Breast epithelium (tissue), 4 donors: ENCODE results near the gene SNX21. TPM values are rescaled to one million over a fixed set of nuclear protein-coding genes. Genes with fewer than 3 reads are reported as not detected.
A peak's percentile ranks its signal among the peaks of the same experiment; 100 is the strongest.
"Not testable (repeated sequence)": the region's sequence is repeated elsewhere in the genome, so short reads cannot be mapped to it uniquely, and the experiment has no call there.

Experiments
- DNase-seq, 2 donors: peaks; one replicate each; pipeline ENCODE4 v3.0.0-alpha.2; 2019; ENCODE audit warnings: low spot score in 2 of 2
- H3K27ac ChIP-seq, 2 donors: fragments of 200-600 bp; sonication (generic) in 1 of 2; one replicate each; pipeline ENCODE4 v1.5.1; 2016 to 2019; ENCODE audit warnings: mild to moderate bottlenecking in 1 of 2
- H3K27me3 ChIP-seq, 2 donors: fragments of 200-600 bp; sonication (generic) in 1 of 2; one replicate each; pipeline versions ENCODE4 v1.5.1 to v1.6.0; 2017 to 2019; ENCODE audit warnings: control low read depth in 1 of 2, mild to moderate bottlenecking in 1 of 2
- H3K36me3 ChIP-seq: fragments of 200-600 bp; one replicate; pipeline ENCODE4 v1.5.1; 2019
- H3K4me1 ChIP-seq, 2 donors: fragments of 200-600 bp; sonication (generic); one replicate each; pipeline ENCODE4 v1.5.1; 2016 to 2019; ENCODE audit warnings: control low read depth in 1 of 2
- H3K4me3 ChIP-seq, 3 donors: fragments of 200-600 bp; sonication (generic); 1 replicate in 2 of 3; 2 replicates in 1 of 3; pipeline ENCODE4 v1.5.1; 2016 to 2019; ENCODE audit warnings: mild to moderate bottlenecking in 3 of 3, moderate library complexity in 2 of 3
- H3K9me3 ChIP-seq, 2 donors: fragments of 200-600 bp; sonication (generic) in 1 of 2; one replicate each; pipeline ENCODE4 v1.5.1; 2016 to 2019; ENCODE audit warnings: control low read depth in 1 of 2
- CTCF ChIP-seq, 3 donors: fragments of 450-650 bp; IDR thresholded peaks; one replicate each; pipeline ENCODE4 v1.5.1; 2016 to 2017; ENCODE audit warnings: antibody characterized with exemption in 3 of 3, mild to moderate bottlenecking in 3 of 3, moderate library complexity in 3 of 3
- POLR2A ChIP-seq: fragments of 450-650 bp; IDR thresholded peaks from one replicate; pipeline ENCODE4 v1.6.1; 2016; ENCODE audit warnings: antibody characterized with exemption, mild to moderate bottlenecking, moderate library complexity
- POLR2AphosphoS5 ChIP-seq, 3 donors: sonication (generic); formaldehyde crosslinking; IDR thresholded peaks; one replicate each; pipeline ENCODE4 v1.6.1; 2017; ENCODE audit warnings: antibody characterized with exemption in 3 of 3
- intact Hi-C: fragments of 100-400 bp; cut with DNase I; formaldehyde crosslinking; loops from one replicate; pipeline ENCODE4 v1.15.1; 2023; ENCODE audit warnings: low total_unique reads
- total RNA-seq, 3 donors: library from RNA; depleted of rRNA; stranded (reverse); fragments of >200 nt; gene quantifications; one replicate each; pipeline ENCODE4 v1.1.0, GENCODE V29; 2016

The SNX21 gene
- total RNA-seq, 3 donors from 2014 or later, result 55.0 to 138 (median 66.9) TPM

GRCh38 chr20:45866454-45866853, 32.9 kb downstream of the SNX21 start:
- H3K4me1 ChIP-seq, result no peaks in the 10 kb centered on the region
- no peak overlapping the region for H3K27ac ChIP-seq
- no peak overlapping the region for H3K4me3 ChIP-seq
- H3K27me3 ChIP-seq, result no peaks in the 10 kb centered on the region
- intact Hi-C loops, result no loop called here
- H3K36me3 ChIP-seq, result no peaks in the 10 kb centered on the region
- no peak for DNase-seq
- TF ChIP-seq CTCF (IDR thresholded peaks at IDR 0.05) (no peak), POLR2AphosphoS5 (IDR thresholded peaks at IDR 0.05) (no peak), POLR2A (no peak)
- no peaks in the 10 kb centered on the region for H3K9me3 ChIP-seq

- Histone ChIP-seq H3K27me3 (no peaks in the 10 kb centered on the region), H3K4me1 (no peaks in the 10 kb centered on the region), H3K9me3 (no peaks in the 10 kb centered on the region), H3K4me3 (no peak overlapping the region), H3K36me3 (no peaks in the 10 kb centered on the region), H3K27ac (no peak overlapping the region)
- DNase-seq, result no peak
- TF ChIP-seq CTCF (IDR thresholded peaks at IDR 0.05) (no peak), POLR2A (no peak), POLR2AphosphoS5 (IDR thresholded peaks at IDR 0.05) (no peak)
- intact Hi-C loops, result no loop called here
These were observed 33.7 kb downstream of the SNX21 start for GRCh38 chr20:45867136-45867818.

DNA sequence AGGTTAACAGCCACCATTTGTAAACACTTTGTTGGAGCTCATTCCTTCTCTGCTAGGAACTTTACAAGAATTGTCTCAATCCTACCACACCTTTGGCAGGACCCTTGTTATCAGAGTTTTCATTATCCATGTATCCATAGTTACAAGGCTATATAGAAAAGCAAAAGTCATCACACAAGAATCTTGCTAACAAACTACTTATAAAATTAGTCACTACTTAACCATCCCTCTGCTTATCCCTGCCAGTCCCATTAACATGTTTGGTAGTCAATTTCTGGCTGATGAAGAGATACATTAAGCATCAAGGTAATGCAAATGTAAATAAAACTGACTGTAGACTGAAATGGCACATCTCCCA, 34.2 kb downstream of the SNX21 start:
- no peak for DNase-seq
- intact Hi-C loops, result no loop called here
- Histone ChIP-seq H3K27ac (no peak overlapping the region), H3K9me3 (no peaks in the 10 kb centered on the region), H3K4me3 (no peak overlapping the region), H3K27me3 (no peaks in the 10 kb centered on the region), H3K4me1 (no peaks in the 10 kb centered on the region), H3K36me3 (no peaks in the 10 kb centered on the region)
- no peak for TF ChIP-seq POLR2A
- TF ChIP-seq POLR2AphosphoS5 (IDR thresholded peaks at IDR 0.05), result no peak
- TF ChIP-seq CTCF (IDR thresholded peaks at IDR 0.05), result no peak

- DNase-seq, result peak in 1 of 2 donors; percentile 46
- intact Hi-C loops, result no loop called here
- Histone ChIP-seq H3K36me3 (no peaks in the 10 kb centered on the region), H3K9me3 (no peaks in the 10 kb centered on the region), H3K27me3 (no peaks in the 10 kb centered on the region), H3K27ac (peak overlapping the region in 1 of 2 donors; percentile 52), H3K4me3 (no peak overlapping the region), H3K4me1 (no peaks in the 10 kb centered on the region)
- TF ChIP-seq CTCF (IDR thresholded peaks at IDR 0.05), result no peak
These were observed 39.0 kb downstream of the SNX21 start for GRCh38 chr20:45872626-45873025.

DNA sequence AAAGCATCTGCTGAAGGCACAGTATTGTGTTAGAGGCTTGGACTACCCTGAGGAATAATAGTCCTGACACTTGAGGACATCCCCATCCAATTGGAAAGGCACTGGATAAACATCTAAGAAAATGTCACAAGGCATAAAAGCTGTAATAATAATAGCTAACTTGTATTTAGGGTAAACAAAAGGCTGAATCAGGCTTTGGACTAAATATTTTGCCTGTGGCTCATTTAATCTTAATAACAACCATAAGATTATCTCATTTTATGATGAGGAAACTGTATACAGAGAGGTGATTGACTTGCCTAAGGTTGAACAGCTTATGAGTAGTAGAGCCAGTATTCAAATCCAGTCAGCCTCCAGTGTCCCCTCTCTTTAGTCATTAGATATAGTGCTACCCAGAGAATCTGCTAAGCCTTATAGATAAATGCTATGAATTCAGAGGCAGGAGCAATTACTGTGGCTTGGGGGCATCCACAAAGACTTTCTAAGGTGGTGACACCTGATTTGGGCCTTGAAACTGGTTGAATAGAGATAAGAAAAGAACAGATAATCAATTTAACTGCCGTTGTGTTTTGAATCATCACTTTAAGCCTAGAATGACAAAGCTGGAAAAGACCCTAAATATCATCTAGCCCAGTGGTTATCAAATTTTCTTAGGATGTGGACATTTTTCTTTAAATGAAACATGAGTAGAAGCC, 40.0 kb downstream of the SNX21 start:
- H3K4me1 ChIP-seq, result no peaks in the 10 kb centered on the region
- no peaks in the 10 kb centered on the region for H3K36me3 ChIP-seq
- intact Hi-C loops, result no loop called here
- H3K27ac ChIP-seq, result no peak overlapping the region
- TF ChIP-seq POLR2AphosphoS5 (IDR thresholded peaks at IDR 0.05), result no peak
- TF ChIP-seq CTCF (IDR thresholded peaks at IDR 0.05), result no peak
- no peak for TF ChIP-seq POLR2A
- H3K4me3 ChIP-seq, result no peak overlapping the region
- no peak for DNase-seq
- H3K27me3 ChIP-seq, result no peaks in the 10 kb centered on the region
- no peaks in the 10 kb centered on the region for H3K9me3 ChIP-seq

- H3K9me3 ChIP-seq, intact Hi-C loops: not testable (repeated sequence)
These were observed 40.5 kb downstream of the SNX21 start for GRCh38 chr20:45874104-45874481.

More at GRCh38 chr20:45874104-45874481, 40.5 kb downstream of the SNX21 start:
- not testable (repeated sequence) for H3K27me3 ChIP-seq, H3K36me3 ChIP-seq, DNase-seq, H3K27ac ChIP-seq, H3K4me3 ChIP-seq, H3K4me1 ChIP-seq
